Large intestine (tissue), 12 donors: ENCODE measurements around the gene TCL1A. TPM values are rescaled to one million over a fixed set of nuclear protein-coding genes. Genes with fewer than 3 reads are reported as not detected.
"Not testable (repeated sequence)": the region's sequence is repeated elsewhere in the genome, so short reads cannot be mapped to it uniquely, and the experiment has no call there.

Source experiments
- DNase-seq, 2 donors: peaks; one replicate each; pipeline versions ENCODE4 v3.0.0 to v3.0.0-alpha.2; 2013
- H3K27ac ChIP-seq: one replicate; pipeline ENCODE4 v1.5.1; 2013; ENCODE audit warnings: low read length
- H3K27me3 ChIP-seq: 2 replicates; pipeline ENCODE4 v1.6.1; 2013; ENCODE audit warnings: low read length; ENCODE audit not compliant: control insufficient read depth, insufficient read depth
- H3K36me3 ChIP-seq: 2 replicates; pipeline ENCODE4 v1.6.1; 2013; ENCODE audit warnings: low read length; ENCODE audit not compliant: control insufficient read depth, insufficient read depth
- H3K4me1 ChIP-seq: one replicate; pipeline ENCODE4 v1.6.1; 2013; ENCODE audit warnings: low read length; ENCODE audit not compliant: control insufficient read depth, insufficient read depth
- H3K4me3 ChIP-seq: one replicate; pipeline ENCODE4 v1.5.1; 2013; ENCODE audit warnings: low read length
- H3K9me3 ChIP-seq: one replicate; pipeline ENCODE4 v1.6.1; 2013; ENCODE audit warnings: mild to moderate bottlenecking, low read depth, low read length, moderate library complexity; ENCODE audit not compliant: control insufficient read depth
- WGBS: methylation state at CpG from one replicate; pipeline ENCODE4 v1.1.5; 2013; ENCODE audit warnings: low lambda C conversion rate; ENCODE audit not compliant: insufficient coverage; 5-methylcytosine and 5-hydroxymethylcytosine counted together
- long read RNA-seq, 11 donors: transcript quantifications; one replicate each; lab custom pipeline, GENCODE V29; 2026
- polyA plus RNA-seq: library from polyadenylated mRNA; unstranded; fragments of 120-200 nt; gene quantifications from one replicate; pipeline ENCODE4 v1.2.1, GENCODE V29; 2013

The TCL1A gene
- polyA plus RNA-seq = 0.40 TPM
- long read RNA-seq, donor 1 = 0 reads
- long read RNA-seq, donor 2 = 0 reads
- long read RNA-seq, donor 3 = 0 reads
- long read RNA-seq, donor 4 = 0 reads
- long read RNA-seq, donor 5, partial matches to known transcripts = 0 of 1 reads
- long read RNA-seq, donor 5, other reads (novel, unspliced or antisense) = 0 of 1 reads
- long read RNA-seq, donor 6, partial matches to known transcripts = 0 of 2 reads
- long read RNA-seq, donor 6, other reads (novel, unspliced or antisense) = 0 of 2 reads
- long read RNA-seq, donor 7 = 0 reads
- long read RNA-seq, donor 8, partial matches to known transcripts = 0 of 1 reads
- long read RNA-seq, donor 8, other reads (novel, unspliced or antisense) = 0 of 1 reads
- long read RNA-seq, donor 9, partial matches to known transcripts = 0 of 1 reads
- long read RNA-seq, donor 9, other reads (novel, unspliced or antisense) = 0 of 1 reads
- long read RNA-seq, donor 10 = 0 reads
- long read RNA-seq, donor 11, partial matches to known transcripts = 0 of 2 reads
- long read RNA-seq, donor 11, other reads (novel, unspliced or antisense) = 0 of 2 reads

- H3K4me3 ChIP-seq = no peak within 1 kb of the TSS
- DNase-seq = no peak
- H3K36me3 ChIP-seq = no peaks in the 10 kb centered on the region
- no peak within 1 kb of the TSS for H3K27ac ChIP-seq
- no peaks in the 10 kb centered on the region for H3K4me1 ChIP-seq
- no CpG with 5 or more reads among the region's 47 CpGs for WGBS
- H3K27me3 ChIP-seq = peaks cover 22% of the 10 kb centered on the region
- H3K9me3 ChIP-seq = peaks cover 3% of the 10 kb centered on the region
Observed at GRCh38 chr14:95713596-95714371, at the start of gene TCL1A. Gene TCL1A, minus strand, starts transcription at chr14:95714125. Its CDS starts 59 bp downstream, at chr14:95714066.

GRCh38 chr14:95763032-95763431 is 49.1 kb upstream of the TCL1A start:
- H3K4me3 ChIP-seq = not testable (repeated sequence)
- WGBS = 83% methylated on average over 2 of the region's 4 CpGs

GRCh38 chr14:95761436-95761835 is 47.5 kb upstream of the TCL1A start:
- 23% methylated on average over 4 of the region's 6 CpGs for WGBS
- Histone ChIP-seq H3K27me3 (no peaks in the 10 kb centered on the region), H3K4me1 (no peaks in the 10 kb centered on the region), H3K4me3 (no peak overlapping the region), H3K27ac (no peak overlapping the region), H3K36me3 (no peaks in the 10 kb centered on the region), H3K9me3 (no peaks in the 10 kb centered on the region)
- DNase-seq = no peak

More at GRCh38 chr14:95763032-95763431, 49.1 kb upstream of the TCL1A start:
- not testable (repeated sequence) for H3K4me1 ChIP-seq, H3K27me3 ChIP-seq, H3K27ac ChIP-seq, H3K36me3 ChIP-seq, DNase-seq, H3K9me3 ChIP-seq

GRCh38 chr14:95760596-95760995 is 46.7 kb upstream of the TCL1A start:
- Histone ChIP-seq H3K36me3 (no peaks in the 10 kb centered on the region), H3K27ac (no peak overlapping the region), H3K4me1 (no peaks in the 10 kb centered on the region), H3K4me3 (no peak overlapping the region), H3K27me3 (no peaks in the 10 kb centered on the region), H3K9me3 (no peaks in the 10 kb centered on the region)
- DNase-seq = no peak
- WGBS = 80% methylated on average over 1 of the region's 3 CpGs

- Histone ChIP-seq H3K27me3 (no peaks in the 10 kb centered on the region), H3K27ac (no peak overlapping the region), H3K9me3 (no peaks in the 10 kb centered on the region), H3K4me1 (no peaks in the 10 kb centered on the region), H3K36me3 (no peaks in the 10 kb centered on the region), H3K4me3 (no peak overlapping the region)
- DNase-seq = no peak
Observed at GRCh38 chr14:95759941-95760340, 46.0 kb upstream of the TCL1A start.

- H3K9me3 ChIP-seq = no peaks in the 10 kb centered on the region
- no peaks in the 10 kb centered on the region for H3K27me3 ChIP-seq
- H3K27ac ChIP-seq = no peak overlapping the region
- no peak for DNase-seq
- H3K4me1 ChIP-seq = no peaks in the 10 kb centered on the region
- H3K4me3 ChIP-seq = no peak overlapping the region
- H3K36me3 ChIP-seq = no peaks in the 10 kb centered on the region
- no CpG with 5 or more reads among the region's 7 CpGs for WGBS
Observed at GRCh38 chr14:95758331-95758730, 44.4 kb upstream of the TCL1A start.

GRCh38 chr14:95756751-95757150 is 42.8 kb upstream of the TCL1A start:
- no CpG with 5 or more reads among the region's 3 CpGs for WGBS
- no peak overlapping the region for H3K27ac ChIP-seq
- H3K4me1 ChIP-seq = no peaks in the 10 kb centered on the region
- no peaks in the 10 kb centered on the region for H3K9me3 ChIP-seq
- H3K27me3 ChIP-seq = no peaks in the 10 kb centered on the region
- DNase-seq = no peak
- no peaks in the 10 kb centered on the region for H3K36me3 ChIP-seq
- H3K4me3 ChIP-seq = no peak overlapping the region

GRCh38 chr14:95756127-95756526 is 42.2 kb upstream of the TCL1A start:
- DNase-seq = no peak
- no peaks in the 10 kb centered on the region for H3K4me1 ChIP-seq
- no peak overlapping the region for H3K27ac ChIP-seq
- no peak overlapping the region for H3K4me3 ChIP-seq
- no peaks in the 10 kb centered on the region for H3K9me3 ChIP-seq
- H3K27me3 ChIP-seq = no peaks in the 10 kb centered on the region
- no CpG with 5 or more reads among the region's 6 CpGs for WGBS
- no peaks in the 10 kb centered on the region for H3K36me3 ChIP-seq

GRCh38 chr14:95741781-95742180 is 27.9 kb upstream of the TCL1A start:
- Histone ChIP-seq H3K36me3 (no peaks in the 10 kb centered on the region), H3K9me3 (no peaks in the 10 kb centered on the region), H3K27ac (no peak overlapping the region), H3K4me3 (no peak overlapping the region), H3K27me3 (no peaks in the 10 kb centered on the region), H3K4me1 (no peaks in the 10 kb centered on the region)
- no peak for DNase-seq
- no CpG with 5 or more reads among the region's 4 CpGs for WGBS

- no peak overlapping the region for H3K4me3 ChIP-seq
- no CpG with 5 or more reads among the region's 5 CpGs for WGBS
- H3K4me1 ChIP-seq = no peaks in the 10 kb centered on the region
- no peak overlapping the region for H3K27ac ChIP-seq
- H3K27me3 ChIP-seq = no peaks in the 10 kb centered on the region
- DNase-seq = no peak
- H3K9me3 ChIP-seq = no peaks in the 10 kb centered on the region
- H3K36me3 ChIP-seq = no peaks in the 10 kb centered on the region
Observed at GRCh38 chr14:95741038-95741490, 27.1 kb upstream of the TCL1A start.
